Measurements from ENCODE around the gene SIN3B.

SIN3B gene

GRCh38 chr19:16917401-16917800 is 88.2 kb downstream of the SIN3B start:
- no peak for DNase-seq

- DNase-seq = no peak
Measured at GRCh38 chr19:16919496-16919895, 90.3 kb downstream of the SIN3B start.

- DNase-seq = no peak
Measured at GRCh38 chr19:16920816-16921529, 91.8 kb downstream of the SIN3B start.

- no peak for DNase-seq
Measured at GRCh38 chr19:16921766-16922591, 92.8 kb downstream of the SIN3B start.

- no peak for DNase-seq
Measured at GRCh38 chr19:16922592-16922934, 93.4 kb downstream of the SIN3B start.

- DNase-seq = no peak
Measured at GRCh38 chr19:16922949-16923348, 93.8 kb downstream of the SIN3B start.

GRCh38 chr19:16927883-16928282 is 98.7 kb downstream of the SIN3B start:
- no peak for DNase-seq

- no peak for DNase-seq
Measured at GRCh38 chr19:16928351-16928750, 99.2 kb downstream of the SIN3B start.

GRCh38 chr19:16928916-16929315 is 99.7 kb downstream of the SIN3B start:
- DNase-seq = no peak

All from femur (tissue), 1 donor.